NB4 (cell line): ENCODE measurements around the gene KRTAP10-2.

Source experiments
- DNase-seq: peaks from one replicate; pipeline ENCODE4 v3.0.0; 2010; ENCODE audit warnings: low read depth
- H3K4me3 ChIP-seq: one replicate; pipeline ENCODE4 v1.5.1; 2011; ENCODE audit warnings: mild to moderate bottlenecking, low read depth, low read length, moderate library complexity
- CTCF ChIP-seq: IDR thresholded peaks from one replicate; pipeline ENCODE4 v1.5.1; 2012; ENCODE audit warnings: low read depth, low read length
- MAX ChIP-seq: IDR thresholded peaks from 2 replicates; pipeline ENCODE4 v1.6.1; 2011; ENCODE audit warnings: low read depth, low read length
- MYC ChIP-seq: IDR thresholded peaks from 2 replicates; pipeline ENCODE4 v1.6.1; 2011; ENCODE audit warnings: low read depth, low read length
- POLR2A ChIP-seq: IDR thresholded peaks from 2 replicates; pipeline ENCODE4 v1.6.1; 2011; ENCODE audit warnings: mild to moderate bottlenecking; ENCODE audit not compliant: insufficient read length; ENCODE audit errors: extremely low read depth

KRTAP10-2 gene

GRCh38 chr21:44533891-44534627, 17.2 kb downstream of the KRTAP10-2 start:
- H3K4me3 ChIP-seq = no peak overlapping the region
- DNase-seq = no peak
- no peak for TF ChIP-seq MYC
- no peak for TF ChIP-seq POLR2A
- TF ChIP-seq CTCF = no peak
- TF ChIP-seq MAX = no peak

GRCh38 chr21:44533121-44533890, 18.0 kb downstream of the KRTAP10-2 start:
- H3K4me3 ChIP-seq = no peak overlapping the region
- TF ChIP-seq POLR2A (no peak), MYC (no peak), MAX (no peak), CTCF (no peak)
- no peak for DNase-seq

- no peak for TF ChIP-seq CTCF
- TF ChIP-seq MYC = no peak
- TF ChIP-seq POLR2A = no peak
- no peak for TF ChIP-seq MAX
- no peak overlapping the region for H3K4me3 ChIP-seq
- no peak for DNase-seq
Measured at GRCh38 chr21:44532712-44533111, 18.6 kb downstream of the KRTAP10-2 start.

- no peak for DNase-seq
- no peak for TF ChIP-seq MYC
- no peak for TF ChIP-seq POLR2A
- no peak for TF ChIP-seq MAX
- no peak for TF ChIP-seq CTCF
- no peak overlapping the region for H3K4me3 ChIP-seq
Measured at GRCh38 chr21:44531606-44532564, 19.4 kb downstream of the KRTAP10-2 start.

- no peak overlapping the region for H3K4me3 ChIP-seq
- no peak for DNase-seq
- no peak for TF ChIP-seq MYC
- TF ChIP-seq MAX = no peak
- no peak for TF ChIP-seq CTCF
- TF ChIP-seq POLR2A = no peak
Measured at GRCh38 chr21:44530903-44531605, 20.3 kb downstream of the KRTAP10-2 start.
